Measurements from ENCODE around the gene LMO7. TPM values are rescaled to one million over a fixed set of nuclear protein-coding genes. Genes with fewer than 3 reads are reported as not detected.

Gene LMO7
- total RNA-seq, 1 donor from 2014 or later, result 176 TPM

GRCh38 chr13:75764251-75764925 is 128.3 kb downstream of the LMO7 start:
- TF ChIP-seq CTCF (IDR thresholded peaks at IDR 0.05), result no peak
- H3K27me3 ChIP-seq, result no peaks in the 10 kb centered on the region
- DNase-seq (ENCODE audit: low spot score in 2 of 2), result no peak
- intact Hi-C loops (cut with DNase I), result loop anchor here (5.0 kb wide), 2 partner anchors 38 to 67 kb away; no protein-coding TSS in a partner anchor
- peaks cover 0 to 28% of the 10 kb centered on the region in 2 donors for H3K4me1 ChIP-seq
- H3K4me3 ChIP-seq, result peak overlapping the region in 1 of 2 donors; percentile 32
- no peaks in the 10 kb centered on the region for H3K9me3 ChIP-seq
- peak overlapping the region in 1 of 2 donors; percentile 77 for H3K27ac ChIP-seq
- no peaks in the 10 kb centered on the region for H3K36me3 ChIP-seq

GRCh38 chr13:75764926-75765310 is 128.8 kb downstream of the LMO7 start:
- H3K36me3 ChIP-seq, result no peaks in the 10 kb centered on the region
- no peaks in the 10 kb centered on the region for H3K27me3 ChIP-seq
- no peak overlapping the region for H3K27ac ChIP-seq
- peak overlapping the region in 1 of 2 donors; percentile 32 for H3K4me3 ChIP-seq
- no peaks in the 10 kb centered on the region for H3K9me3 ChIP-seq
- H3K4me1 ChIP-seq, result peaks cover 0 to 23% of the 10 kb centered on the region in 2 donors
- no peak for DNase-seq (ENCODE audit: low spot score in 2 of 2)
- intact Hi-C loops (cut with DNase I), result loop anchor here (5.0 kb wide), 2 partner anchors 37 to 68 kb away; no protein-coding TSS in a partner anchor
- TF ChIP-seq CTCF (IDR thresholded peaks at IDR 0.05), result no peak

GRCh38 chr13:75766636-75767035 is 130.5 kb downstream of the LMO7 start:
- Histone ChIP-seq H3K4me3 (no peak overlapping the region), H3K27me3 (no peaks in the 10 kb centered on the region), H3K9me3 (no peaks in the 10 kb centered on the region), H3K36me3 (no peaks in the 10 kb centered on the region), H3K27ac (no peak overlapping the region), H3K4me1 (peaks cover 0 to 18% of the 10 kb centered on the region in 2 donors)
- TF ChIP-seq CTCF (IDR thresholded peaks at IDR 0.05), result no peak
- intact Hi-C loops (cut with DNase I), result no loop called here
- DNase-seq (ENCODE audit: low spot score in 2 of 2), result no peak

- Histone ChIP-seq H3K36me3 (no peaks in the 10 kb centered on the region), H3K9me3 (no peaks in the 10 kb centered on the region), H3K27ac (no peak overlapping the region), H3K27me3 (no peaks in the 10 kb centered on the region), H3K4me3 (no peak overlapping the region), H3K4me1 (peaks cover 0 to 11% of the 10 kb centered on the region in 2 donors)
- DNase-seq (ENCODE audit: low spot score in 2 of 2), result no peak
- intact Hi-C loops (cut with DNase I), result no loop called here
- TF ChIP-seq CTCF (IDR thresholded peaks at IDR 0.05), result no peak
These were observed 133.2 kb downstream of the LMO7 start for GRCh38 chr13:75769141-75769905.

- DNase-seq (ENCODE audit: low spot score in 2 of 2), result no peak
- H3K27me3 ChIP-seq, result no peaks in the 10 kb centered on the region
- no peak overlapping the region for H3K27ac ChIP-seq
- H3K9me3 ChIP-seq, result no peaks in the 10 kb centered on the region
- intact Hi-C loops (cut with DNase I), result no loop called here
- H3K4me1 ChIP-seq, result peaks cover 0 to 8% of the 10 kb centered on the region in 2 donors
- H3K4me3 ChIP-seq, result no peak overlapping the region
- H3K36me3 ChIP-seq, result no peaks in the 10 kb centered on the region
- no peak for TF ChIP-seq CTCF (IDR thresholded peaks at IDR 0.05)
These were observed 134.0 kb downstream of the LMO7 start for GRCh38 chr13:75770164-75770563.
